Measurements from ENCODE around the gene ABCB6.
A peak's percentile ranks its signal among the peaks of the same experiment; 100 is the strongest.

The ABCB6 gene

DNA sequence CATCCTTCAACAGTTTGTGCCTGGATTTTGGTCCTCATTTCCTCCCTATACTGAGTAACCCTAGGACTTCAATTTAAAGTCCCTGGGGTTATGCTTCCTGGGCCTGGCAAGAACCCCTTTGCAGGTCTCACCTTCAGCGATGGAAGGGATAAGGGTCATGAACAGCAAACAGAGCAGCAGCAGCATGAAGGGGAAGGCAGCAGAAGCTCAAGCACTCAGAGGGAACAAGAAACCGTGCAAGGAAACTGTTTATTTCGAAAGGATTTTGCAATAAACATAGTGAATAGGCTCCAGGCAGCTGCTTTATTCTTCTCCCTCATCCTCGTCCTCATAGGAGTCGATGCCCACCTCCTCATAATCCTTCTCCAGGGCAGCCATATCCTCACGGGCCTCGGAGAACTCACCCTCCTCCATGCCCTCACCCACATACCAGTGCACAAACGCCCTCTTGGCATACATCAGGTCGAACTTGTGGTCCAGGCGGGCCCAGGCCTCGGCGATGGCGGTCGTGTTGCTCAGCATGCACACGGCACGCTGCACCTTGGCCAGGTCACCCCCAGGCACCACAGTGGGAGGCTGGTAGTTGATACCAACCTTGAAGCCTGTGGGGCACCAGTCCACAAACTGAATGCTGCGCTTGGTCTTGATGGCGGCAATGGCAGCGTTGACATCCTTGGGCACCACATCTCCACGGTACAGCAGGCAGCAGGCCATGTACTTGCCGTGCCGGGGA, 31.5 kb upstream of the ABCB6 start:
- no peak for TF ChIP-seq CTCF (IDR thresholded peaks at IDR 0.05; ENCODE audit: low read depth, low read length)
- DNase-seq (ENCODE audit: low read depth in 2 of 2) = peak in 1 of 2 donors; percentile 19
- H3K4me3 ChIP-seq (replicated peaks in 1 of 2; ENCODE audit: low read depth in 2 of 2, low read length in 2 of 2) = no peak overlapping the region

GRCh38 chr2:219249203-219249980, 30.6 kb upstream of the ABCB6 start:
- peak; percentile 89 to 96 for DNase-seq (ENCODE audit: low read depth in 2 of 2)
- no peak for TF ChIP-seq CTCF (IDR thresholded peaks at IDR 0.05; ENCODE audit: low read depth, low read length)
- no peak overlapping the region for H3K4me3 ChIP-seq (replicated peaks in 1 of 2; ENCODE audit: low read depth in 2 of 2, low read length in 2 of 2)

- no peak for TF ChIP-seq CTCF (IDR thresholded peaks at IDR 0.05; ENCODE audit: low read depth, low read length)
- H3K4me3 ChIP-seq (replicated peaks in 1 of 2; ENCODE audit: low read depth in 2 of 2, low read length in 2 of 2) = no peak overlapping the region
- peak in 1 of 2 donors; percentile 21 for DNase-seq (ENCODE audit: low read depth in 2 of 2)
Measured at GRCh38 chr2:219248845-219249202, 30.1 kb upstream of the ABCB6 start.

DNA sequence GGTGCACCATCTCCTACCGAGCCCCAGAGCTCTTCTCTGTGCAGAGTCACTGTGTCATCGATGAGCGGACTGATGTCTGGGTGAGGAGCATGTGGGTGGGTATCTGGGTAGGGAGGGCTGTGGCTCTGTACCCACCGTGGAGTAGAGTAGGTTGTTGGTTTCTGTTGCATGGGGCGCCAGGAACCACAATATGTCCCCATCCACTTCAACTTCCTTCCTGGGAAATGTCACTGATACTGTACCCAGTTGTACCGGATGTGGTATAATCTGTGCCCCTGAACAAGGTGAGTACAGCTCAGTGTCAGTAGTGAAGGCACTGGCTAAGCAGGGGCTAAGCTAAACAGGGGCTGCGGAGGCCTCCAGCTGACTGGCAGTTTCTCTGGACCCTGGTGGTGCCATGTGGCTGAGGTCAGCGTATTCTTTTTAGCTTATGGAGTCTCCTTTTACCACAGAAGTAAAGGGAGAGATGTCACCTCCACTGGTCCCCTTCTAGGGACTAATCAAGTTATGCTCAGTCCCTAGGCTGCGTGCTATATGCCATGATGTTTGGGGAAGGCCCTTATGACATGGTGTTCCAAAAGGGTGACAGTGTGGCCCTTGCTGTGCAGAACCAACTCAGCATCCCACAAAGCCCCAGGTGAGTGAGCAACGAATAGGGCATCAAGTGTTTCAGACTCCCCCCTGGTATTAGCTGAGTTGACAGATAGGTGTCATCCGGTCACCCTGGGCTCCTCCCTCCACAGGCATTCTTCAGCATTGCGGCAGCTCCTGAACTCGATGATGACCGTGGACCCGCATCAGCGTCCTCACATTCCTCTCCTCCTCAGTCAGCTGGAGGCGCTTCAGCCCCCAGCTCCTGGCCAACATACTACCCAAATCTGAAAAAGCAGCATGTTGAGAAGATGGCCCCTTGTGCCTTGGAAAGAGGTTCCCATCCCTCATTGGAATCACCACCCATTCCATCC, 29.2 kb upstream of the ABCB6 start:
- no peak for TF ChIP-seq CTCF (IDR thresholded peaks at IDR 0.05; ENCODE audit: low read depth, low read length)
- DNase-seq (ENCODE audit: low read depth in 2 of 2) = no peak
- H3K4me3 ChIP-seq (replicated peaks in 1 of 2; ENCODE audit: low read depth in 2 of 2, low read length in 2 of 2) = no peak overlapping the region

DNA sequence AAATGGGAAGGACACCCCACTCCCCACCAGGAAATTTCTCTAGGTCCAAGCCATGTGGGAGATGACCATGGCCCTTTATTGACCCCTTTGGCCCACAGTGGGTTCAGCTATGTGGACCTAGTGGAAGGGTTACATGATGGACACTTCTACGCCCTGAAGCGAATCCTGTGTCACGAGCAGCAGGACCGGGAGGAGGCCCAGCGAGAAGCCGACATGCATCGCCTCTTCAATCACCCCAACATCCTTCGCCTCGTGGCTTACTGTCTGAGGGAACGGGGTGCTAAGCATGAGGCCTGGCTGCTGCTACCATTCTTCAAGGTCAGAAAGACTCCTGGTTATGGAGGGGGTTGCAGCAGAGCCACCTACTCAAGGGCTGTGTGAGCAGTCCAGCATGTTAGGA, 27.8 kb upstream of the ABCB6 start:
- no peak for TF ChIP-seq CTCF (IDR thresholded peaks at IDR 0.05; ENCODE audit: low read depth, low read length)
- DNase-seq (ENCODE audit: low read depth in 2 of 2) = no peak
- H3K4me3 ChIP-seq (replicated peaks in 1 of 2; ENCODE audit: low read depth in 2 of 2, low read length in 2 of 2) = no peak overlapping the region

- TF ChIP-seq CTCF (IDR thresholded peaks at IDR 0.05; ENCODE audit: low read depth, low read length) = no peak
- DNase-seq (ENCODE audit: low read depth in 2 of 2) = no peak
- H3K4me3 ChIP-seq (replicated peaks in 1 of 2; ENCODE audit: low read depth in 2 of 2, low read length in 2 of 2) = peak overlapping the region; percentile 90 to 95
Measured at GRCh38 chr2:219245899-219246230, 27.1 kb upstream of the ABCB6 start.
